Astrocyte (in vitro differentiated cells and primary cell): ENCODE results near the gene ZBTB7C.

ENCODE experiments used
- CTCF ChIP-seq: IDR thresholded peaks from 2 replicates; pipeline ENCODE4 v1.5.1; 2011; ENCODE audit warnings: low read depth, mild to moderate bottlenecking, inconsistent platforms, low read length, moderate library complexity; ENCODE audit not compliant: insufficient read depth
- EZH2 ChIP-seq: IDR thresholded peaks from 2 replicates; pipeline ENCODE4 v1.6.1; 2012; ENCODE audit warnings: mild to moderate bottlenecking, low read length, inconsistent platforms; ENCODE audit not compliant: insufficient read depth

- no peak for TF ChIP-seq CTCF
- no peak for TF ChIP-seq EZH2
Observed at GRCh38 chr18:48100165-48100575, 309.0 kb downstream of the ZBTB7C start.
